ENCODE results near the gene ARF5.

GRCh38 chr7:127612263-127612662 is 24.1 kb downstream of the ARF5 start:
- no peak for TF ChIP-seq EZH2phosphoT487 (IDR thresholded peaks at IDR 0.05; ENCODE audit: insufficient read depth, low read depth)
- no peak for TF ChIP-seq EZH2 (IDR thresholded peaks at IDR 0.05; ENCODE audit: insufficient read depth, poor library complexity, severe bottlenecking)
